H1 (cell line): ENCODE data around the gene EVI5. TPM values are rescaled to one million over a fixed set of nuclear protein-coding genes. Genes with fewer than 3 reads are reported as not detected.
A peak's percentile ranks its signal among the peaks of the same experiment; 100 is the strongest.

Source experiments
- BRCA1 ChIP-seq: IDR thresholded peaks from 2 replicates; pipeline ENCODE4 v1.6.1; 2012; ENCODE audit warnings: low read depth, low read length, improper control_type of control experiment
- CREB1 ChIP-seq: IDR thresholded peaks from 2 replicates; pipeline ENCODE4 v1.6.1; 2012; ENCODE audit warnings: inconsistent platforms
- CTBP2 ChIP-seq: IDR thresholded peaks from 2 replicates; pipeline ENCODE4 v1.7.0; 2011; ENCODE audit warnings: borderline replicate concordance, mild to moderate bottlenecking, moderate library complexity, mixed read lengths, low read length; ENCODE audit not compliant: insufficient read depth, insufficient read length
- HDAC6 ChIP-seq: IDR thresholded peaks from one replicate; pipeline ENCODE4 v1.7.1; 2012; ENCODE audit warnings: low read depth, mild to moderate bottlenecking, inconsistent platforms, low read length, moderate library complexity
- JUND ChIP-seq: IDR thresholded peaks from 2 replicates; pipeline ENCODE4 v1.6.1; 2011; ENCODE audit warnings: mild to moderate bottlenecking, improper control_type of control experiment, low read length
- NANOG ChIP-seq: IDR thresholded peaks from 2 replicates; pipeline ENCODE4 v1.6.1; 2011; ENCODE audit warnings: low read length, low read depth, mild to moderate bottlenecking, inconsistent platforms; ENCODE audit not compliant: insufficient read depth, poor library complexity, severe bottlenecking
- PHF8 ChIP-seq: fragments of 200-600 bp; sonication (generic); conservative IDR thresholded peaks from 2 replicates; pipeline ENCODE4 v1.7.1; 2012; ENCODE audit warnings: low read depth, mild to moderate bottlenecking, inconsistent platforms, low read length, moderate library complexity
- POLR2AphosphoS5 ChIP-seq: IDR thresholded peaks from 2 replicates; pipeline ENCODE4 v1.6.1; 2011; ENCODE audit warnings: low read depth, low read length
- RBBP5 ChIP-seq: IDR thresholded peaks from 2 replicates; pipeline ENCODE4 v1.7.1; 2012; ENCODE audit warnings: low read depth, mild to moderate bottlenecking, inconsistent platforms, low read length, moderate library complexity, borderline replicate concordance
- RXRA ChIP-seq: IDR thresholded peaks from 2 replicates; pipeline ENCODE4 v1.6.1; 2011; ENCODE audit warnings: low read depth, mild to moderate bottlenecking, low read length, moderate library complexity; ENCODE audit not compliant: insufficient read depth
- SIN3A ChIP-seq, 2 experiments: IDR thresholded peaks in 1 of 2; conservative IDR thresholded peaks in 1 of 2; 2 replicates each; pipeline ENCODE4 v1.6.1; 2011 to 2012; ENCODE audit warnings: low read length in 2 of 2, improper control_type of control experiment in 1 of 2, low read depth in 1 of 2, mild to moderate bottlenecking in 1 of 2
- TAF7 ChIP-seq: optimal IDR thresholded peaks from 2 replicates; pipeline ENCODE3; 2011; ENCODE audit warnings: low read depth, mild to moderate bottlenecking, inconsistent platforms, low read length, moderate library complexity, borderline replicate concordance
- TCF12 ChIP-seq: IDR thresholded peaks from 2 replicates; pipeline ENCODE4 v1.6.1; 2011; ENCODE audit warnings: low read depth, mild to moderate bottlenecking, low read length
- TEAD4 ChIP-seq: IDR thresholded peaks from 2 replicates; pipeline ENCODE4 v1.6.1; 2012; ENCODE audit warnings: low read depth, low read length, inconsistent platforms, mixed read lengths
- YY1 ChIP-seq: IDR thresholded peaks from 2 replicates; pipeline ENCODE4 v1.6.1; 2011; ENCODE audit warnings: low read depth, mild to moderate bottlenecking, low read length
- polyA plus RNA-seq, 7 experiments: library from polyadenylated mRNA; depleted of rRNA in 3 of 7; stranded (reverse) in 5 of 7; unstranded in 2 of 7; fragments of >200 nt in 5 of 7; fragments of 200-250 nt in 2 of 7; gene quantifications; 1 replicate in 5 of 7; 2 replicates in 1 of 7; 4 replicates in 1 of 7; pipeline versions ENCODE4 v1.2.1 to v1.2.3, GENCODE V29; 2011 to 2013; ENCODE audit warnings: missing spikeins in 2 of 7, mixed read lengths in 2 of 7
- total RNA-seq: library from RNA; stranded (reverse); fragmentation: NEBNext Ultra II Directional; extraction: Animal tissue kit (Norgen Biotek cat#: 25700); gene quantifications from 2 replicates; pipeline ENCODE4 v1.2.1, GENCODE V29; 2021
- TF ChIP-seq, protein P1 (sequence below), 3 experiments: IDR thresholded peaks; 1 replicate in 2 of 3; 2 replicates in 1 of 3; pipeline versions ENCODE4 v1.5.1 to v1.6.1; 2011; ENCODE audit warnings: low read length in 3 of 3, mild to moderate bottlenecking in 3 of 3, inconsistent platforms in 2 of 3, low read depth in 1 of 3, moderate library complexity in 1 of 3; ENCODE audit not compliant: insufficient read depth in 1 of 3; ENCODE audit errors: control extremely low read depth in 1 of 3
- TF ChIP-seq, protein P2 (sequence below): IDR thresholded peaks from 2 replicates; pipeline ENCODE4 v1.6.1; 2012; ENCODE audit warnings: low read length, inconsistent platforms
- TF ChIP-seq, protein P3 (sequence below): IDR thresholded peaks from 2 replicates; pipeline ENCODE4 v1.6.1; 2011; ENCODE audit warnings: low read depth, mild to moderate bottlenecking, low read length; ENCODE audit not compliant: insufficient read depth

EVI5 gene
- total and polyA plus RNA-seq, 2 of the 8 experiments (the other 6 are each of a cell fraction or from before 2014, with no cell fraction given) = 1.7 to 13.7 TPM

DNA sequence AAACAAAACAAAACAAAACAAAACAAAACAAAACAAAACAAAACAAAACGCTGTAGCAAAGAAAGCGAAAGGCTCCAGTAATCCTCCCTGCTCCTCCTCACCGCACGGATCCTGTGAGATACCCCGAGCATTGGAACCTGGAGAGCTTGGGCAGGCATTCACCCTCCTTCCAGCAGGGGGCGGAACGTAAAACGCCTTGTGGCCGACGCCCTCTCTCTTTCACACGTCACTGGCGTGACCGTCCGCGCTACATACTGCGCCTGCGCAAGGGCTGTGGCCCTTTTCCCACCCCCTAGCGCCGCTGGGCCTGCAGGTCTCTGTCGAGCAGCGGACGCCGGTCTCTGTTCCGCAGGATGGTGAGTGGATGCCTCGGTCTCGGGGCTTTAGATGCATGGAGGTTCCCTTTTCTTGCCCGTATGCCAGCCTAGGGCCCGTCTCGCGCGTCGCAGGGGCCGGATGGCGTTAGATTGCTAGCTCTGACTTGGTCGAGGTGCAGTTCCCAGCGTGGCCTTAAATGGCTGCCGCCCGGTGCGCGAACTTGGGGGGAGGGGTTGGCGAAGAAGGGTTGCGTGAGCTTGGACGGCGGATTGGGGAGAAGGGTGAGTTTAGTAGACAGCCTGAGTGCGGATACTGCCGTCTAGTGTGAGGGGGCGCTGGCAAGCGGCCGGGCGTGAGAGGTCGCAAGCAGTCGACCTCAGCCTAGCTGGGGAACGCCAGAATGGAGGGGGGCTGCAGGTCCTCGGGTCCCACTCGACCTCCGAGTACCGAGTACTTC is 47.0 kb upstream of the EVI5 start, which contains the start of gene RPL5 (continued):
- TF ChIP-seq RBBP5 (peak; percentile 60; the same call in 1 of the 2 replicates), HDAC6 (no peak), TAF7 (peak; percentile 99), CTBP2 (no peak), POLR2AphosphoS5 (peak; percentile 100), JUND (peak; percentile 44; the same call in 1 of the 2 replicates), TEAD4 (peak; percentile 77; the same call in 1 of the 2 replicates), TCF12 (no peak), PHF8 (peak; percentile 97), CREB1 (peak; percentile 92), BRCA1 (0 out of 2 replicates have a peak, but pooled peaks have one; percentile 1), YY1 (peak; percentile 92), SIN3A (conservative IDR thresholded peaks at IDR 0.05 in 1 of 2, IDR thresholded peaks at IDR 0.05 in 1 of 2; ENCODE audit: low read depth in 1 of 2, low read length in 2 of 2) (peak; percentile 32 to 89; a peak in 3 of 4 replicates), NANOG (peak; percentile 32), RXRA (no peak)
- TF ChIP-seq, protein P1, sequence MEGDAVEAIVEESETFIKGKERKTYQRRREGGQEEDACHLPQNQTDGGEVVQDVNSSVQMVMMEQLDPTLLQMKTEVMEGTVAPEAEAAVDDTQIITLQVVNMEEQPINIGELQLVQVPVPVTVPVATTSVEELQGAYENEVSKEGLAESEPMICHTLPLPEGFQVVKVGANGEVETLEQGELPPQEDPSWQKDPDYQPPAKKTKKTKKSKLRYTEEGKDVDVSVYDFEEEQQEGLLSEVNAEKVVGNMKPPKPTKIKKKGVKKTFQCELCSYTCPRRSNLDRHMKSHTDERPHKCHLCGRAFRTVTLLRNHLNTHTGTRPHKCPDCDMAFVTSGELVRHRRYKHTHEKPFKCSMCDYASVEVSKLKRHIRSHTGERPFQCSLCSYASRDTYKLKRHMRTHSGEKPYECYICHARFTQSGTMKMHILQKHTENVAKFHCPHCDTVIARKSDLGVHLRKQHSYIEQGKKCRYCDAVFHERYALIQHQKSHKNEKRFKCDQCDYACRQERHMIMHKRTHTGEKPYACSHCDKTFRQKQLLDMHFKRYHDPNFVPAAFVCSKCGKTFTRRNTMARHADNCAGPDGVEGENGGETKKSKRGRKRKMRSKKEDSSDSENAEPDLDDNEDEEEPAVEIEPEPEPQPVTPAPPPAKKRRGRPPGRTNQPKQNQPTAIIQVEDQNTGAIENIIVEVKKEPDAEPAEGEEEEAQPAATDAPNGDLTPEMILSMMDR (IDR thresholded peaks at IDR 0.05; ENCODE audit: control extremely low read depth in 1 of 3, insufficient read depth in 1 of 3, low read depth in 1 of 3, low read length in 3 of 3) = peak; percentile 86 to 98 (median 94)
- TF ChIP-seq, protein P2, sequence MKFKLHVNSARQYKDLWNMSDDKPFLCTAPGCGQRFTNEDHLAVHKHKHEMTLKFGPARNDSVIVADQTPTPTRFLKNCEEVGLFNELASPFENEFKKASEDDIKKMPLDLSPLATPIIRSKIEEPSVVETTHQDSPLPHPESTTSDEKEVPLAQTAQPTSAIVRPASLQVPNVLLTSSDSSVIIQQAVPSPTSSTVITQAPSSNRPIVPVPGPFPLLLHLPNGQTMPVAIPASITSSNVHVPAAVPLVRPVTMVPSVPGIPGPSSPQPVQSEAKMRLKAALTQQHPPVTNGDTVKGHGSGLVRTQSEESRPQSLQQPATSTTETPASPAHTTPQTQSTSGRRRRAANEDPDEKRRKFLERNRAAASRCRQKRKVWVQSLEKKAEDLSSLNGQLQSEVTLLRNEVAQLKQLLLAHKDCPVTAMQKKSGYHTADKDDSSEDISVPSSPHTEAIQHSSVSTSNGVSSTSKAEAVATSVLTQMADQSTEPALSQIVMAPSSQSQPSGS = peak; percentile 79
- TF ChIP-seq, protein P3, sequence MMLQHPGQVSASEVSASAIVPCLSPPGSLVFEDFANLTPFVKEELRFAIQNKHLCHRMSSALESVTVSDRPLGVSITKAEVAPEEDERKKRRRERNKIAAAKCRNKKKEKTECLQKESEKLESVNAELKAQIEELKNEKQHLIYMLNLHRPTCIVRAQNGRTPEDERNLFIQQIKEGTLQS = no peak
